GM21723 (cell line): Measurements from ENCODE around the gene RXRG.

Experiments
- ATAC-seq: cut with Tn5 transposase; IDR thresholded peaks from one replicate; pipeline ENCODE4 v1.9.1; 2021; ENCODE audit warnings: mild to moderate bottlenecking, moderate library complexity; ENCODE audit not compliant: unreplicated experiment

The RXRG gene

DNA sequence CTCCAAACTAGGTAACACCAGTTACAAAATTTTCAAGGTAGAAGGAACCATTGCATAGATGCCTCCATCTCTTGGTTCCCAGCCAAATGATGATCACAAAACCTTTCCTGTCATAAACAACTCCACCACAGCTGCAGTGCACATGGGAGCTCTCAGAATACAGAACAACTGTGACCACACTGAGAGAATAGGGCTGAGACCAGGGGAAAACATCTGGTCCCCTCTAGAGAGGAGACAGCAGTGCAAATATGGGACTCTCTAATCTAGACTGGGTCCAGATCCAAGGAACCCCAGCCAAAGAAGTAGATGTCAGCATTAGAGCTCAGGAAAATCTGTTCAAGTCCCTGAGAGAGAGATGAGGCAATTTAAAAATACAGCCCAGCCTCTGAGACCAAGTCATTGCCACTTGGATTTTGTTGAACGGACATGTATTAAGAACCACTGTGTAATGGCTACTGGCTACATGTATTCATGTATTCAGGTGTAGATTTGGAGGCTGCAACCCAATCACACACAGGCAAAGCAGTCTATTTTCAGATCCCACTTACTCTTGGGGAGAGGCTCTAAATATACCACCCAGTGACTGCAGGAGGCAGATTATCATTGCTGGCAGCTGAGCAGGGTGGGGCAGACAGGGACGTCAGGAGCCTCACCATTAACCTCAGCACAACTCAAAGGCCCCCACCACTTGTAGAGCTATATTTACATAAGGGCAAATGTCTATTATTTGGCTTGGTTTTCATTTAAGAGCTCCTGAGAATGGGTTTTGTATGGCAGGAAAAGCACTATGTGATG lies 7.6 kb upstream of the RXRG start:
- ATAC-seq = no peak

DNA sequence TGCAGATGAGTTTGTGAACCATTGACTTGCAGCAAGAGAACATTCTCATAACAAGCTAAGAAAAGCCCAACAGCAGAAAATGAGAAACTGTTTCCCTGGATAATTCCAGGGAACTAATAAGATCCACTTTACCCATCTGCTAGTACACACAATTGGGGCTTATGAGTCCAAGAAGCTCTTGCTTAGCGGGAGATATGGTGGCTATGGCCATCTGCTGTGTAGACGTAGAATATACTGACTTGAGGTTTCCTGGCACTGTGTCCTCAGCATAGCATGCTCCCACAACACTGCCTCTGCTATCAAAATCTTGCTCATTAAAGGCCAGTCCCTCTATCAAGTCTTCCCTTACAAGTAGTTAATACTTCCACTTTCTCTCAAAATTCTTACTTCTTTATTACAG lies 6.8 kb upstream of the RXRG start:
- ATAC-seq = no peak

DNA sequence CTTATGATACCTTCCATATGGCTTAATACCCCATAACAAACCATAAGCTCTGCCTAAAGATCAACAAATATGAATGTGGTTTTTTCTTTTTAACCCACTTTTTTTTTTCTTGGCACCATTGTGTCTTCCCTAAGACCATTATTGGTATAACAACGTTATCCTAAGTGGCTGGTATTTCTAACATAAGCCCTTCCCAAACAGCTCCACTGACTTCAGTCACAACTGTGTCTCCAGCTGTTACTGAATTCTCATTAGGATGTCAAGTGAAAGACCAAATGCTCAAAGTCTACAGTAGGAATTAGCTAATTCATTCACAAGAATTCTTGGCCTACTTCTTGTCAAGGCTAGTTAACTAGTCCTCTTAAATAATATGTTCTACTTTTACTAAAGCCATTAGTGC lies 4.2 kb upstream of the RXRG start:
- no peak for ATAC-seq

DNA sequence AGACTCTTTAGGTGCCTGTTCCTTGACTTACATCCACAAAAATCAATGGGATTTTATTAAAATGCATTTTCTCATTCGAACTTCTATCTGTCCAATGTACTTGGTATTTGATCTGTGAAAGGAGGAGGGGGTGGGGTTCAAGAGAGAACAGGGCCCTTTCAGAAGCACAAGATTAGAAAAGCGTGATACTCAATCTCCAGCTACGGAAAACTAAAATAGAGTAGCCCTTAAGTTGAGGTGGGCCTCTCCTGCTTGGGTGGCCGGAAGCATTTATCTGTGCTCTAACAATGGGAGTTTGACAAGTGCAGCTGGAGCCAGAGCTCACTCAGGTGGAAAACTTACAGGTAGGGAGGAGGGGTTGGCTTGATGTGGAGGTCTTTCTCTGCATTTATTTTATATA lies 462 bp upstream of the RXRG start:
- no peak for ATAC-seq

DNA sequence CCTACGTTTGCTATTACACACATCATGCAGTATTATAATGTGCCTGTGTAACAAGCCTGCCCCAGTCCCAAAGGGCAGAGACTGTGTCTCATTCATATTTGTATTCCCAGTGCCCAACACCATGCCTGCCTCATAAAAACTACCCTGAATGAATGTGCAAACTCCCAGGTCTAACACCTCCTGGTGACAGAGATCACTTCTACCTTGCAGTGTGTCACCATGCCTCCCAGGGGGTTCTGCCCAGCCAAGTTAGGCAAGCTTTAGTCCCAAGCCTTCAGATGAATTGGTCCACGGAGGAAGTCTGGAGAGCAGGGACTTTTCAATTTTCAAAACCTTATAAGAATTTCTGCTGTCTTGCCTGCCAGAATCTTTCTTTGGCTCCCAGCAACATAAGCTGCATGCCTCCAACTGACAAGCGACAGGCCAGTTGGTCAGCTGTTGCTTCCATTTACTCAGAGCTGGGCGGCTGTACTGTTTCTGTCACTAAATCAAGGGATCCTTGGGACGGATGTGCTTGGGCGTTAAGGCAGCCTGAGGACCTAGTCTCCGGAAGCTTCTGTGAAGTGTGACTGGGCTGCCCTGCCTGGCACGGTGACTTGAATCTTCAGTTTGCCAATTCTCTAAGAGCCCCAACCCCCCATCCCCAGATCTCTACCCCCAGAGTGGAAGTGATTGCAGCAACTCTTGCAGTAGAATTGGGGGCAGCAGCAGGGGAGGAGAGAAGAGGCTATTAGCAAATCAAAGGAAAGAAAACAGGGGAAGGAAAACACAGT lies 1.2 kb downstream of the RXRG start:
- no peak for ATAC-seq

DNA sequence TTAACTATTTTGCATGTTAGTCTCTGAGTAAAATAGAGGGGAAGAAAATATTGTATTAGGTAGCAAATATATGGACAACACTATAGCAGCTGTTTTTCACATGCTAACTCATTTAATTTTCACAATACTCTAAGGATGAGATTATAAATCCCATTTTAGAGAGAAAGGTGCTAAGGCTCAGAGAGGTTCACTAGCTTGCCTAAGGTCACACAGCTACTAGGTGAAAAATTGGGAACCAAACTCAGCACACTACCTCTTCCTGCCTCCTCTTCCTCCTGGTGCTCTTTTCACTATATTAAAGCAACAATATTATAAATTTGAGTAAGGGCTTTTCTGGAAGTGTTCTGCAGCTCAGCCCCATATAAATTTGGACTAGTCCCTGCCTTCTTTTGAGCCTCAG lies 2.3 kb downstream of the RXRG start:
- no peak for ATAC-seq

DNA sequence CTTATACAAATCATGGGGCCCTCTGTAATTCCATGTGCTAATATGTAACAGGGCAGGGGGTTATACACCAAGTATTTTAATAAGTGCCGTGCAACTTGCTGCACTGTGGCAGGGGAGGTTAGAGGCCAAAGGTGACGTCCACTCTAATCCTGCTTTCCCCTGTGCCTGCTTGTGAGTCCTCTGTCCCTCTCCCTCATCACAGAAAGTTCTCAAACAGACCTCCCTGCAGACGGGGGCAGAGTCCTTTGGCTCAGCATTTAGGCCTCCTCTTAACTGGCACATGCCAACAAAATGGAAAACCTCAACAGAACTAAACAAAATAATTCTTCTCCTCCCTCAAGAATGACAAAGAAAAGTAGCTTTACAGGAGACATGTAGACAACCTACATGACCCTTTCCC lies 2.9 kb downstream of the RXRG start:
- no peak for ATAC-seq

DNA sequence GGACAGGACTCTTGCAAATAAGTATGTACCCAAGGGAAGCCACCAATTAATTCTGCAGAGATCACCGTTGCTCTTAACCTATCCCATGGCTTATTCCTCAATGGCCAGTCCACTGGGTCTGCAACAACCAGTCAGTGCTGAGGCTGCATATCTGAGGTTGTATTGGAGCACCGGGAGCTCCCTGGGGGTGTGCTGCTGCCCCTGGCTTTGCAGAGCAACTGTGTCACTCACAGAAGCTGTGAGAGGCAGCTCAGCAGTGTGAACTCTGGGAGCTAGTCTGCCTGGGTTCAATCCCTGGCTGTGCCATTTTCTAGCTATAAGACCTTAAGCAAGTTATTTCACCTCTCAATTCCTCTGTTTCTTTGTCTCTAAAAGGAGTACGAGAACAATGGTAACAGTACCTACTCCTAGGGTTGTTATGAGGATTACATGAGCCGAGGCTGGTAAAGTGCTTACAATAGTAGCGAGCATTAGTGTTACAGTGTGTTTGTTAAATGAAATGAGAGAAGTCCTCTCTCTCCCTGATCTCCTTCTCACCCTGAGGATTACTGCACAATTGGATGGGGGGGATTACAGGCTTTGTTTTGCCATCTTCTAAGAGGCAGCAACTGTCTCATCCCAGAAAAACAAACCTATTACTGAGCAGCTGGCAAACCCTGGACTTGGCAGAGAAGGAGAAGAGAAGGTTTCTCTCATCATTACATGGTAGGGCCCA lies 3.6 kb downstream of the RXRG start:
- no peak for ATAC-seq

DNA sequence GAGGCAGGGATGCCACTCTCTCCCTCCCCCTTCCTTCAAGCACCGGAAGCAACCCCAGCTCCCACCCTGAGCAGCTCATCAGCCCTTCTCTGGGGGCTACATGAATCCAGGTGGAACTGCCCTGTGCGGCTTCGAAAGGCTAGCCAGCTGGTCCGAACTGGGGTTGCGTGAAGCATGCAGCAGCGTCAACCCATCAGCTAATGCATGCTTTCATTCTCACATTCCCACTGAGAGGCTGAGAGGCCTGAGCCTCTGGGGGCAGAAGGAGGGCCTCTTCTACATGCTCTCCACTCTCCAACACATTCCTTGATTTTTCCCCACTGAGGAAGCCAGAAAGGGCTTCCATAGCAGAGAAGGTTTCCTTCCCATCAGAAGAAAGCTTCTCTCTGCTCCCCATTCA lies 5.6 kb downstream of the RXRG start:
- no peak for ATAC-seq

DNA sequence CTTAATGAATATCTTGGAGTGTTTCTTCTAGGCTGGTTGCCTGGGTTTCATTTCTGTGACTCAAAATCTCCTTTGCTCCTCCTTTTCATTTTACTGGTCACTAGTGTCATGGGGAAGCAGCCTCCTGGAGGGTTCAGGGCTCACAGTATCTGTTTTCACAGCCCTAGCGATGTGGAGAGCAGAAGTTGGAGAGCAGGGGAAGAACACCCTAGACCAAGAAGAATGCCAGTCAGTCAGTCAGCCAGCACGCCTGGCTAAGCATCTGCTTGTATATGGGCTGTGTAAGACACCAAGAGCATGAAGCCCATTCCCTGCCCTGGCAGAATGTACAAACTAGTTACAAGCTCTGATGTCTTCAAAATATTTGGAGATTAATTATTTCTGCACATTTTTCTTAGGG lies 7.9 kb downstream of the RXRG start:
- no peak for ATAC-seq

DNA sequence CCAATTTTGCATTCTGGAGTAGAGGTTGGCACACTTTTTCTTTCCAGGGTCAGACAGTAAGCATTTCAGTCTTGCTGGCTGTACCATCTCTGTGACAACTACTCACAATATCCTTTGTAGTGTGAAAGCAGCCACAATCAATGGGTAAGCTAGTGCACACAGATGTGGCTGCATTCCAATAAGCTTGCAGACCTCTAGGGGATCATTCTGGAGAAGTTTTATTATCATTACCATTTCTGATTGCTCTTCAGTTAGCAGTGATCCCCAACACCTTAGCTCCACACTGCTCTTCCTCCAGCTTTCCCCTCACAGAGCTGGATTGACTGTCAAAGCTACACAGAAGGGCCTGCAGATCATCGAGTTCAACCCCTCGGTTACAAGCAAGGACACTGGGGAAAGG lies 9.1 kb downstream of the RXRG start:
- ATAC-seq = no peak

DNA sequence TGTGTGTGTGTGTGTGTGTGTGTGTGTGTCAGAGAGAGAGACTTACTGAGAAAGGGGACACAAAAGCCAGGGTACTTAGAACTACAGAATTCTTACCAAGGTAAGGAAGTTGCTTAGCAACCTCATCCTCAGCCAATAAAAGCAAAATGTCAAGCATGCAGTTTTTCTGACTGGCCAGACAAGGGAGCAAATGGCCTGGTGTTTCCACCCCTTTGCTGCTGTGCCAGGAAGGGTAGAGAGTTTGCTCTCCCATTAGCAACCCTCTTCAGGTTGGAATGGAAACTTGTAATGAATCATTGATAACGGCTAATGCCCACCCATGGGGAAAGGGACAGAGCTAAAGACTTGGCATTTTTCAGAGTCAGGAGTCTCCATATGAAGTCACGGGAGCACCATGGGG lies 10.6 kb downstream of the RXRG start:
- no peak for ATAC-seq

DNA sequence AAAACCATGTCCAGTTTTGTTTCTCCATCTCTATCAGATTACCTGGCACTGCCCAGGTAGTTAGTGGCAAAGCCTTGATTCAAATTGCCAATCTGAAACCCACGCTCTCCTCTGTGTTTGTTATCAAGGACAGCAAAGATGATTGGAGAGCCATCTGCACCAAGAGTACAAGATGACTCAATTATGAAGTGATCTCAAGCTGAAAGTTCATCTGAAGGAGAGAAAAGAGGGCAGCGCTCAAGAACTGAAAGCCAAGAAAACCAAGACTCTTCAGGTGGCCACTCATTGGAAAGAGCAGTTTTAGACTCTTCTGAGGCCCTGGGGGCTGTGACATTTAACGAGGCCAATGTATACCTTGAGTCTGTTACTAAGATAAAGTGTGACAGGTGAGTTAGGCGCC lies 13.8 kb downstream of the RXRG start:
- peak; percentile 57 for ATAC-seq

DNA sequence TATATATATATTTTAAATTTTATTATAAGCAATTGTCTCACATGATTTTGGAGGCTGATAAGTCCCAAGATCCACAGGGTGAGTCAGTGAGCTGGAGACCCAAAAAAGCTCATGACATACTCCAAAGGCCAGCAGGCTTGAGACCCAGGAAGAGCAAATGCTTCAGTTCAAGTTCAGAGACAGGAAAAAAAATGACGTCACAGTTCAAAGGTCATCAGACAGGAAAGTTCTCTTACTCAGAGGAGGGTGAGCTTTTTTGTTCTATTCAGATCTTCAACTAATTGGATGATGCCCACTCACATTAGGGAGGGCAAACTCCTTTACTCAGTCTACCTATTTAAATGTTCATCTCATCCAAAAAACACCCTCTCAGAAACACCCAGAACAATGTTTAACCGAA lies 18.2 kb downstream of the RXRG start:
- ATAC-seq = no peak

DNA sequence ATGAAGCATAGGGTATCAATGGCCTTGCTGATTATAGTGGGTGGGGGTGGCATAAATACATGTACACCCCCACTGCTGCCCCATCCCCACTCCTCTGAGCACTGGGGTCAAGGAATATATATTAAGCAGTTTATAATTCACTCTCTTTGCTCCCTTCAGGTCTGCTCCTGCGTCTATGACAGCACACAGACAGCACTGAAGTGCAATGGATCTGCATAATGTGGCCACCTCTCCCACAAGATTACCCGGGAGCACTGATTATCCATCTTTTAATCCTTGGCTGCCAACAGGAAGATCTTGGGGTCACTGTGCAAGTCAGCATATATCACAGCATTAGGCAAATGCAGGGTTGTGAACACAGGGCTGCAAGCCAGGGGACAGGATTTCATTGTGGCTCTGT lies 19.3 kb downstream of the RXRG start:
- ATAC-seq = no peak

DNA sequence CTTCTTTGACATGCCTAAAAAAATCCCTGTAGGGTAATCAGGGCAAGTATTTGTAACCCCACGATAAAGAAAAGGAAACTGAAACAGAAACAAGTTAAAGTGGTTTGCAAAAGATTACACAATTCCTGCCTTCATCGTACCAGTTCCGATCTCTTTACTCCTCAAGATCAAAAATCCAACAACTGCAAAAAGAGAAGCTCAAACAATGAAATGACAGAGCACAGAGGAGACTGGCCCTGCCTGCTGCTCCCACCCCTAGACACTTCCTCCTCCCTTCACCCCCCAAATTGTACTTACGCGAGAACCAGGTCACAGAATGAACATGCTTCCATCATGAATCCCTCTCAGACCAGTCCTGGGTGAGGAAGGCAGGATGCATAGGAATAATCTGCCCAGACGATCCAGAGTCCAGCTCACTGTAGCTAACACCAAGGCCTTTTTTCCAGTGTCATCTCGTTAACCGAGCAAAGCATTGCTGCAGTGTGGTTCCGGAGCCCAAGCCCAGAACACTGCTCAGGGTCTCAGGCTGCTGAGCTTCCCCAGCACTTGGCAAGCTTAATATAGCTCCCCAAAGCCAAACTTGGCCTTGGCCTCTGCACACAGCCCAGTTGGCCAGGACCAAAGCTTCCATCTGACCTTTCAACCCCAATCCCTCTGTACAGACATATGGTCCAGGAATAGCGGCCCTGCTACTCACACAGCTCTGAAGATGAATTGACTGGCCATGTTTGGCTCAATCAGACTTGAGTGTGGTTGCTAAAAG lies 20.3 kb downstream of the RXRG start:
- ATAC-seq = no peak

DNA sequence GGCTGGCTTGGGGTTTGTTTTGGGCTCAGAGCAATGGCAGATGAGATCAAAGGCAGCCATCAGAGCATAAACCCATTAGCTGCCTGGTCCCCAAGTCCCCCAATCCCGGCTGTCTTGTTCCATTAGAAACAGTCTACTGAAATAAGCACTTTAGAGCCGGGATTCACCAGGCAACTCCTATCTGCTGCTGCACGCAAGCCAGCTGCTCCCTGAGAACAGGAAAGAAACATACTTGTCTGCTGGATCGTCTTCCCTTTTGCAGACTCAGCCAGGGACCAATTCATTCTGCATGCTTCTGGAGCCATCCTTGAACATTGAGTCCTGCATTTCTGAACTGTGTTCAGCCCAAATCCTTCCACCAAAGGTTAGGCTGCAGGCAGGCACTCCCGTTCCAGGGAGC lies 21.8 kb downstream of the RXRG start:
- no peak for ATAC-seq

DNA sequence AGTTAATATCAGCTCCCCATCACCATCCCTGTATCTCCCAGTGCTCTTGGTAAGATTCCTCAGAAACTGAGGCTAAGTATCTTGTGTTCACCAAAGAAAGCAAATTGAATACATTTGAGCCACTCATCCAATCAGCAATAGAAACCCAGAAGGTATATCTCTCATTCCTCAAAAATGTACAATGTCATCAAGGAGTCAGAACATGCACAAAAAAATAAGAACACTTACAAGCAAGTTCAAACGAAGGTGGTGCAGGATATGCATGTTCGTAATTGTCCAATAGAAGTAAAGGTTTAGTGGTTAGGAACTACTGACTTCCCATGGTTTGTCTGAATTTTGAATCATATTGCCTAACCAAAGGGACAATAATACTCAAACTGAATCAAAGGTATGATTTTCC lies 24.3 kb downstream of the RXRG start:
- no peak for ATAC-seq

DNA sequence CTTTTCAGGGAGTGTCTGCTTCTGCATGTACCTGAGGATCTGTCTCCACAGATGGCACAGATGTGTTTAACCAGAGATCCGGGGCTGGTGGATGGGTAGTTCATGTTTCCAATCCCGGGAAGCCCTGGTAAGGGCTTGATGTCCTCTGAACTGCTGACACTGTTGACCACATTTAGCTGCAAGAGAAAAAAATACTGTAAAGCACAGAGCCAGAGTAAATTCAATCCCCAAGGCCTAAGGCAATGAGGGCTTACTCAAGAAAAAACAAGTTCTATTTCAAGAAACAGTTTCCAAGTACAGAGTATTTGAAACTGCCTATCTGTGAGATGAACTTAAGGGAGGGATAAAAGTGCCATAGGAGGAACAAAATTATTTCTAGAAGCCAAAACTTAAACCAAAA lies 25.1 kb downstream of the RXRG start:
- ATAC-seq = no peak

DNA sequence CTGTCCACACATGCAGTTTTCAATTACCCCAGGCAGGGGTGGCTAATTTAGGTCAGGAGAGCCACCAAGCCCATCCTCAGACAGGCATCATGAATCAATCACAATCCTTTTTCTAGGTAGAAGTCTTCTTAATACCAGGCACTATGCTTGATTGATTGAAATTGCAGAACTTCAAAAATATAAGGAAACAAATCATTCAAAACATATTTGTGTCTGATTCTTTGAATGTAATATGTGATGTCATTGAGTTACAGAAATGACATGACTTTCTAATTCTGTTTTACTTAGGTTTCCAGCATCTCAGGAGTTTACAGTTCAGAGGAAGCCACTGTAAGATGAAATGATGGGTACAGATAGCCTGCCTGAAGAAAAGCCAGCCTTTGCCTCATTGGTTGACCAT lies 26.7 kb downstream of the RXRG start:
- ATAC-seq = no peak

DNA sequence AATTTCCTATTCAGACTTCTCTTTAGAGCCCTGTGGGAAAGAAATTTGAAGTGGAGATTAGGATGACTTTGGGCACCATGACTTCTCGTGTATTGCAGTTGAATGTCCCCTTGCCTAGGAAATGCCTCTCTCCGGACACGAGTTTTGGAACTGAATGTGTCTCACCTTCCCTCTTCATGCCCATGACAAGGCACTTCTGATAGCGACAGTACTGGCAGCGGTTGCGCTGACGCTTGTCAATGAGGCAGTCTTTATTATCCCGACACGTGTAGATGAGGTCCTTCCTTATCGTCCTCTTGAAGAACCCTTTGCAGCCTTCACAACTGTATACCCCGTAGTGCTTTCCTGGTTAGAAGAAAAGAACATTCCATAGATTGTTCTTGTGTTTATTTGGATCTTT lies 28.1 kb downstream of the RXRG start:
- ATAC-seq = no peak
